ENCODE results near the gene FNIP2. TPM values are rescaled to one million over a fixed set of nuclear protein-coding genes. Genes with fewer than 3 reads are reported as not detected.

Gene FNIP2
- total and polyA plus RNA-seq, 9 of the 15 experiments (the other 6 are each of a cell fraction or from before 2014, with no cell fraction given), result 1.7 to 15.5 (median 8.3) TPM

DNA sequence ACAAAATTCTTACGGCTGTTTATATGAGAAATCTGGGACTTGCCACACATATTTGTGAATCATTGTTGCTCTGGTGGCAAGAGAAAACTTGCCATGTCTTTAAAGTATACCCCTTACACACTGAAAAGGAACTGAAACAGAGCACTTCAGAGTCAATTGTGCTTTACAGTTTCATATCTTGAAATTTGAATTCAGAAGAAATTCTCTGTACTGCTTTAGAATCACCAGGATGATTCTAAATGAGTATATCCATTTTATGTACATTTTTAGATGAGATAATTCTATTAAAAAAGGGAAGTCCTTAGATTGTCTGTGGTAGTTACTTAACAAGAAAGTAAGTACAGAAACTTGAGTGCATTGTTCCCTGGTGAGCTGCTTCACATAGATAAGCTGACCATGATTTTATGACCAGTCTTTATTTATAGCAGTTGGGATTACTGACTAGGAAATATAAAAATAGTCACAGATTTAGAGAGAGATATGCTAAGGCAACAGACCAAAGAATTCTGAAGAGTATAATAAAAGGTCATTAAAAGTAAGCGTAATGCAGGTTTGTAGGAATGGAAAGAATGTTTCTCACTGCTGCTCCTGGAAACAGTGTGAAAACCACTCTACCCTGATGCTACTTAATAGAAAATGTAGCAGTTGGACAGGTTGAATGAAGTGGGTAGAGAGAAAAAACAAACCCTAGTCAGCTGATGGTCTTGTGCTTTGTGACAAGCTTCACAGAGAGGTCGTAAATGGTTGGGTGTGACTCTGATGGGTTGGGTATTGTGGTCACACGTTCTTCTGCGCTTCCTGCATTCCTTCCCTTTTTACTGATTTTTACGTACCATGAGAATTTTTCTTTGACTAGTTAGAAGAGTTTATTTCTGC, 41.0 kb downstream of the FNIP2 start (continued):
- no peak for TF ChIP-seq ZNF444 (CRISPR knock-in tag; IDR thresholded peaks at IDR 0.05)
- TF ChIP-seq, protein P1, sequence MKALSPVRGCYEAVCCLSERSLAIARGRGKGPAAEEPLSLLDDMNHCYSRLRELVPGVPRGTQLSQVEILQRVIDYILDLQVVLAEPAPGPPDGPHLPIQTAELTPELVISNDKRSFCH (CRISPR knock-in tag; IDR thresholded peaks at IDR 0.05), result no peak
- TF ChIP-seq, protein P1 (tag; IDR thresholded peaks at IDR 0.05), result no peak
- no peak for TF ChIP-seq ZNF197 (CRISPR knock-in tag; IDR thresholded peaks at IDR 0.05; ENCODE audit: low read depth)
- TF ChIP-seq ZNF12 (CRISPR knock-in tag; IDR thresholded peaks at IDR 0.05), result no peak
- no peak for TF ChIP-seq BCL6 (CRISPR knock-in tag; IDR thresholded peaks at IDR 0.05)
- no peak for TF ChIP-seq BRD4 (IDR thresholded peaks at IDR 0.05)
- no peak for TF ChIP-seq ZBTB17 (CRISPR knock-in tag; IDR thresholded peaks at IDR 0.05)
- TF ChIP-seq, protein P2, sequence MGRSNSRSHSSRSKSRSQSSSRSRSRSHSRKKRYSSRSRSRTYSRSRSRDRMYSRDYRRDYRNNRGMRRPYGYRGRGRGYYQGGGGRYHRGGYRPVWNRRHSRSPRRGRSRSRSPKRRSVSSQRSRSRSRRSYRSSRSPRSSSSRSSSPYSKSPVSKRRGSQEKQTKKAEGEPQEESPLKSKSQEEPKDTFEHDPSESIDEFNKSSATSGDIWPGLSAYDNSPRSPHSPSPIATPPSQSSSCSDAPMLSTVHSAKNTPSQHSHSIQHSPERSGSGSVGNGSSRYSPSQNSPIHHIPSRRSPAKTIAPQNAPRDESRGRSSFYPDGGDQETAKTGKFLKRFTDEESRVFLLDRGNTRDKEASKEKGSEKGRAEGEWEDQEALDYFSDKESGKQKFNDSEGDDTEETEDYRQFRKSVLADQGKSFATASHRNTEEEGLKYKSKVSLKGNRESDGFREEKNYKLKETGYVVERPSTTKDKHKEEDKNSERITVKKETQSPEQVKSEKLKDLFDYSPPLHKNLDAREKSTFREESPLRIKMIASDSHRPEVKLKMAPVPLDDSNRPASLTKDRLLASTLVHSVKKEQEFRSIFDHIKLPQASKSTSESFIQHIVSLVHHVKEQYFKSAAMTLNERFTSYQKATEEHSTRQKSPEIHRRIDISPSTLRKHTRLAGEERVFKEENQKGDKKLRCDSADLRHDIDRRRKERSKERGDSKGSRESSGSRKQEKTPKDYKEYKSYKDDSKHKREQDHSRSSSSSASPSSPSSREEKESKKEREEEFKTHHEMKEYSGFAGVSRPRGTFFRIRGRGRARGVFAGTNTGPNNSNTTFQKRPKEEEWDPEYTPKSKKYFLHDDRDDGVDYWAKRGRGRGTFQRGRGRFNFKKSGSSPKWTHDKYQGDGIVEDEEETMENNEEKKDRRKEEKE (IDR thresholded peaks at IDR 0.05; ENCODE audit: borderline replicate concordance in 1 of 2, control insufficient read depth in 1 of 2, low read depth in 2 of 2, low read length in 1 of 2), result no peak
- no peak for TF ChIP-seq NCOA6 (IDR thresholded peaks at IDR 0.05)
- TF ChIP-seq, protein P3, sequence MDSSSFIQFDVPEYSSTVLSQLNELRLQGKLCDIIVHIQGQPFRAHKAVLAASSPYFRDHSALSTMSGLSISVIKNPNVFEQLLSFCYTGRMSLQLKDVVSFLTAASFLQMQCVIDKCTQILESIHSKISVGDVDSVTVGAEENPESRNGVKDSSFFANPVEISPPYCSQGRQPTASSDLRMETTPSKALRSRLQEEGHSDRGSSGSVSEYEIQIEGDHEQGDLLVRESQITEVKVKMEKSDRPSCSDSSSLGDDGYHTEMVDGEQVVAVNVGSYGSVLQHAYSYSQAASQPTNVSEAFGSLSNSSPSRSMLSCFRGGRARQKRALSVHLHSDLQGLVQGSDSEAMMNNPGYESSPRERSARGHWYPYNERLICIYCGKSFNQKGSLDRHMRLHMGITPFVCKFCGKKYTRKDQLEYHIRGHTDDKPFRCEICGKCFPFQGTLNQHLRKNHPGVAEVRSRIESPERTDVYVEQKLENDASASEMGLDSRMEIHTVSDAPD (CRISPR knock-in tag; IDR thresholded peaks at IDR 0.05), result no peak
- no peak for TF ChIP-seq NCOA1 (IDR thresholded peaks at IDR 0.05; ENCODE audit: low read depth)
- TF ChIP-seq, protein P4, sequence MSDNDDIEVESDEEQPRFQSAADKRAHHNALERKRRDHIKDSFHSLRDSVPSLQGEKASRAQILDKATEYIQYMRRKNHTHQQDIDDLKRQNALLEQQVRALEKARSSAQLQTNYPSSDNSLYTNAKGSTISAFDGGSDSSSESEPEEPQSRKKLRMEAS (CRISPR knock-in tag; IDR thresholded peaks at IDR 0.05), result no peak
- no peak for TF ChIP-seq ZNF274 (IDR thresholded peaks at IDR 0.05; ENCODE audit: borderline replicate concordance, low read depth, low read length)
- TF ChIP-seq SRSF1 (IDR thresholded peaks at IDR 0.05; ENCODE audit: low read depth, low read length), result no peak
- TF ChIP-seq, protein P5, sequence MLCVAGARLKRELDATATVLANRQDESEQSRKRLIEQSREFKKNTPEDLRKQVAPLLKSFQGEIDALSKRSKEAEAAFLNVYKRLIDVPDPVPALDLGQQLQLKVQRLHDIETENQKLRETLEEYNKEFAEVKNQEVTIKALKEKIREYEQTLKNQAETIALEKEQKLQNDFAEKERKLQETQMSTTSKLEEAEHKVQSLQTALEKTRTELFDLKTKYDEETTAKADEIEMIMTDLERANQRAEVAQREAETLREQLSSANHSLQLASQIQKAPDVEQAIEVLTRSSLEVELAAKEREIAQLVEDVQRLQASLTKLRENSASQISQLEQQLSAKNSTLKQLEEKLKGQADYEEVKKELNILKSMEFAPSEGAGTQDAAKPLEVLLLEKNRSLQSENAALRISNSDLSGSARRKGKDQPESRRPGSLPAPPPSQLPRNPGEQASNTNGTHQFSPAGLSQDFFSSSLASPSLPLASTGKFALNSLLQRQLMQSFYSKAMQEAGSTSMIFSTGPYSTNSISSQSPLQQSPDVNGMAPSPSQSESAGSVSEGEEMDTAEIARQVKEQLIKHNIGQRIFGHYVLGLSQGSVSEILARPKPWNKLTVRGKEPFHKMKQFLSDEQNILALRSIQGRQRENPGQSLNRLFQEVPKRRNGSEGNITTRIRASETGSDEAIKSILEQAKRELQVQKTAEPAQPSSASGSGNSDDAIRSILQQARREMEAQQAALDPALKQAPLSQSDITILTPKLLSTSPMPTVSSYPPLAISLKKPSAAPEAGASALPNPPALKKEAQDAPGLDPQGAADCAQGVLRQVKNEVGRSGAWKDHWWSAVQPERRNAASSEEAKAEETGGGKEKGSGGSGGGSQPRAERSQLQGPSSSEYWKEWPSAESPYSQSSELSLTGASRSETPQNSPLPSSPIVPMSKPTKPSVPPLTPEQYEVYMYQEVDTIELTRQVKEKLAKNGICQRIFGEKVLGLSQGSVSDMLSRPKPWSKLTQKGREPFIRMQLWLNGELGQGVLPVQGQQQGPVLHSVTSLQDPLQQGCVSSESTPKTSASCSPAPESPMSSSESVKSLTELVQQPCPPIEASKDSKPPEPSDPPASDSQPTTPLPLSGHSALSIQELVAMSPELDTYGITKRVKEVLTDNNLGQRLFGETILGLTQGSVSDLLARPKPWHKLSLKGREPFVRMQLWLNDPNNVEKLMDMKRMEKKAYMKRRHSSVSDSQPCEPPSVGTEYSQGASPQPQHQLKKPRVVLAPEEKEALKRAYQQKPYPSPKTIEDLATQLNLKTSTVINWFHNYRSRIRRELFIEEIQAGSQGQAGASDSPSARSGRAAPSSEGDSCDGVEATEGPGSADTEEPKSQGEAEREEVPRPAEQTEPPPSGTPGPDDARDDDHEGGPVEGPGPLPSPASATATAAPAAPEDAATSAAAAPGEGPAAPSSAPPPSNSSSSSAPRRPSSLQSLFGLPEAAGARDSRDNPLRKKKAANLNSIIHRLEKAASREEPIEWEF (CRISPR knock-in tag; IDR thresholded peaks at IDR 0.05), result no peak
- TF ChIP-seq CCAR2 (IDR thresholded peaks at IDR 0.05; ENCODE audit: low read depth, low read length), result no peak

Measured in K562 (cell line).